Urothelium cell line (cell line): ENCODE results near the gene RAB33B.
"Not testable (repeated sequence)": the region's sequence is repeated elsewhere in the genome, so short reads cannot be mapped to it uniquely, and the experiment has no call there.

Experiments used
- DNase-seq: peaks from one replicate; pipeline ENCODE4 v3.0.0; 2011; ENCODE audit warnings: low spot score, mixed read lengths
- FAIRE-seq: peaks from 2 replicates; lab custom pipeline; 2011; peaks lifted over from hg19 to GRCh38; lab: Jason Lieb, UNC

The RAB33B gene

GRCh38 chr4:139461022-139461628, 7.2 kb downstream of the RAB33B start:
- FAIRE-seq (no peak), DNase-seq (no peak)

DNA sequence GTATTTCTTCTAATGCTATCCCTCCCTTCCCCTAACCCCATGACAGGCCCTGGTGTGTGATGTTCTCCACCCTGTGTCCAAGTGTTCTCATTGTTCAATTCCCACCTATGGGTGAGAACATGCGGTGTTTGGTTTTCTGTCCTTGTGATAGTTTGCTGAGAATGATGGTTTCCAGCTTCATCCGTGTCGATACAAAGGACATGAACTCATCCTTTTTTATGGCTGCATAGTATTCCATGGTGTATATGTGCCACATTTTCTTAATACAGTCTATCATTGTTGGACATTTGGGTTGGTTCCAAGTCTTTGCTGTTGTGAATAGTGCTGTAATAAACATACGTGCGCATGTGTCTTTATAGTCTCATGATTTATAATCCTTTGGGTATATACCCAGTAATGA, 10.6 kb downstream of the RAB33B start:
- DNase-seq, FAIRE-seq: not testable (repeated sequence)

- FAIRE-seq: no peak
- DNase-seq: no peak
These were observed 12.0 kb downstream of the RAB33B start for GRCh38 chr4:139465922-139466321.

DNA sequence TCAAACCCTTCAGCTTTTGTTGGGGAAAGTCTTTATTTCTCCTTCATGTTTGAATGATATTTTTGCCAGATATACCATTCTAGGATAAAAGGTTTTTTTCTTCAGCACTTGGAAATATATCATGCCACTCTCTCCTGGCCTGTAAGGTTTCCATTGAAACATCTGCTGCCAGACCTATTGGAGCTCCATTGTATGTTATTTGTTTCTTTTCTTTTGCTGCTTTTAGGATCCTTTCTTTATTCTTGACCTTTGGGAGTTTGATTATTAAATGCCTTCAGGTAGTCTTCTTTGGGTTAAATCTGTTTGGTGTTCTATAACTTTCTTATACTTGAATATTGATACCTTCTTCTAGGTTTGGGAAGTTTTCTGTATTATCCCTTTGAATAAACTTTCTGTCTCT, 14.8 kb downstream of the RAB33B start:
- FAIRE-seq: not testable (repeated sequence)

DNA sequence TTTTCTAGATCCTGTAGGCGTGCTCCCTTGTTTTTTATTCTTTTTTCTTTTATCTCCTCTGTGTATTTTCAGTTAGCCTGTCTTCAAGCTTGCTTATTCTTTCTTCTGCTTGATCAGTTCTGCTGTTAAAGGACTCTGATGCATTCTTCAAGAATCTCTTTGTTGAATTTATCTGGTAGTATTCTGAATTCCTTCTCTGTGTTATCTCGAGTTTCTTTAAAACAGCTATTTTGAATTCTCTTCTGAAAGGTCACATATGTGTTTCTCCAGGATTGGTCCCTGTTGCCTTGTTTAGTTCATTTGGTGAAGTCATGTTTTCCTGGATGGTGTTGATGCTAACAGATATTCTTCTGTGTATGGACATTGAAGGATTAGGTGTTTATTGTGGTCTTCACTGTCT, 15.3 kb downstream of the RAB33B start:
- no peak for DNase-seq
- FAIRE-seq: no peak

More for the DNA sequence above, 14.8 kb downstream of the RAB33B start:
- not testable (repeated sequence) for DNase-seq

DNA sequence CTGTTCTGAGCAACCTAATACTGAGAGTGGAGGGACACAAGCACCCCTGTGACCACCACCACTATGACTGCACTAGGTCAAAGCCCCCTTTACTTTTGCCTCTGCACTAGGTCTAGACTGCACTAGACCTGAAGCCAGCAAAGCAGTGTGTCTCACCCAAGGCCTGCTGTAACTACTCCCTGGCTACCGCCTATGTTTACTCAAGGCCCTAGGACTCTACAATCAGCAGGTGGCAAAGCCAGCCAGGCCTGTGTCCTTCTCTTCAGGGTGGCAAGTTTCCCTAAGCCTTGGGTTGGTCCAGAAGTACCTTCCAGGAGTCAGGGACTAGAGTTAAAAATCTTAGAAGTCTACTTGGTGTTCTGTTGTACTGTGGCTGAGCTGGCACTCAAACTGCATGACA, 15.9 kb downstream of the RAB33B start:
- FAIRE-seq (no peak), DNase-seq (no peak)

GRCh38 chr4:139470295-139470694, 16.4 kb downstream of the RAB33B start:
- FAIRE-seq (no peak), DNase-seq (no peak)

GRCh38 chr4:139470997-139471665, 17.2 kb downstream of the RAB33B start:
- no peak for FAIRE-seq
- no peak for DNase-seq

- FAIRE-seq (no peak), DNase-seq (no peak)
These were observed 18.9 kb downstream of the RAB33B start for GRCh38 chr4:139472852-139473251.

- FAIRE-seq (no peak), DNase-seq (no peak)
These were observed 22.4 kb downstream of the RAB33B start for GRCh38 chr4:139476363-139476762.

DNA sequence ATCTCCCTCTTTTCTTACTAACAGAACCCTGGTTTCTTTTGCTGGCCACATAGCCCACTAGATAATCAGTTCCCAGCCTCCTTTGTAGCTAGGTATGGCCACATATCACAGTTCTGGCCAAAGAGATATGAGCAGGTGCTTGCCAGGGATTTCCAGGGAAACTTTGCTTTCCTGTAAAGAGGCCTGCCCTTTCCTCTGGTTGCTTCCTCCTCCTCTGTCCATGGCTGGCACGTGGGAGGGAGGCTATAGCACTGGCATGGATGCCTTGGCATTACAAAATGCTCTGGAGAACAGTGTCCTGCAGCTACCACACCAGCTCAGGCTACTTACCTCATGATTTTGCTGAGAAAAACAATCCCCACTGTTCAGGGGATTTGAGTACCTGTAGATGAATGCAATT, 27.5 kb downstream of the RAB33B start:
- FAIRE-seq (no peak), DNase-seq (no peak)

GRCh38 chr4:139483000-139483399, 29.1 kb downstream of the RAB33B start:
- DNase-seq (no peak), FAIRE-seq (no peak)

DNA sequence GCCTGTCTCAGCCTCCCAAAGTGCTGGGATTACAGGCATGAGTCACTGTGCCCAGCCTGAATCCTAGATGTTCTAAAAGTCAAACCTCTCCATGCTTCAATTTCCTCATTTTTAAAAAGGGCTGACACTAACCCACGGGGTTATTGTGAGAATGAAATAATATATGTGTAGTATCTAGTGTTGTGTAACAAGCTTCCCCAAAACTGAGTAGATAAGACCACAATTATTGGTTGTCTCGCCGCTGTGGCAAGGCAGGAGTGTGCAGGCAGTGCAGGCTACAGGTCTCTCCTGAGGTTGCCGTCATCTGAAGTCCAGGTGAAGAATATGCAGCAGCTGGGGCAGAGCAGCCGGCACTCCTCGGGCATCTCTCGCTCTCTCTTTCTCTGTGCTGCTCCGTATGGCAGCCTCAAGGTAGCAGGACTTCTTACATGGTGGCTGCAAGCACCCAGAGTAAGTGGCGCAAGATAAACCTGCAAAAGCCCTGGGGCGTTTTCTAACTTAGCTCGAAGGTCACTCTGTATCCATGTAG, 30.9 kb downstream of the RAB33B start:
- DNase-seq (no peak), FAIRE-seq (no peak)

DNA sequence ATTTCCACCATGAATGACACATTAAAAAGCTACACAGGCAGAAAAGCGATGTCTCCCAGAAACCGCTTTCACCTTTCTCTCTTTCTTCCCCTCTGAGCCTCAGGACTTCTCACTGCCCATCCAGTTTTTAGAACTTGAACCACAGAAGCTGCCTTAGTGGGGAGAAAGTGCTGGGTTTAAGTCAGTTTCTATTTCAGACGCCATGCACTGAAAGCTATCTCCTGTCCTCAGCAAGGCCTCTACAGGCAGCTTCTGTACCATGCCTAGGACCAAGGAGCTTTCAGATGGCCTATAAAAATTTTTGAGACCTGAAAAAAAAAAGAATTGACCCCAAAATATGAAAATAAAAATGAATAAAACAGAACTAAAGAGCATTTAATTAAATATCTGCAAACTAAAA, 34.5 kb downstream of the RAB33B start:
- DNase-seq: no peak
- FAIRE-seq: no peak

DNA sequence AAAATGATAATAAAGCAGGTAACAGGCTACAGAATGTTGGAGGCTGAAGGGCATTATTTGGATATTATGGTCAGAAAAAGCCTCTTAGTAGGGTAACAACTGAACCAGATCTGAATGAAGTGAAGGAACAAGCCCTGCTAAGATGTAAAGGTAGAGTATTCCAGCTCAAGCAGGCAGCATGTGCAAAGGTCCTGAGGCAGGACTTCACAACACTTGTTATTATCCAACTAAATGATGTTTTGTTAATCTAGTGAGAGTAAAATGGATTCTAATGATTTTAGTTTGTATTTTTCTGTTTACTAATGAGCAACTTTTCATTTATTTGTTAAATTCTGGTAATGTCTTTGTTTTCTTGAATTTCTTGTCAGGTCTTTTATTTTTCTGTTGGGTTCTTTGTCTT, 35.7 kb downstream of the RAB33B start:
- DNase-seq (no peak), FAIRE-seq (no peak)

GRCh38 chr4:139492429-139492828, 38.5 kb downstream of the RAB33B start:
- no peak for DNase-seq
- no peak for FAIRE-seq

GRCh38 chr4:139493176-139493575, 39.3 kb downstream of the RAB33B start:
- FAIRE-seq (no peak), DNase-seq (no peak)

GRCh38 chr4:139499186-139499585, 45.3 kb downstream of the RAB33B start:
- DNase-seq: no peak
- FAIRE-seq: no peak

DNA sequence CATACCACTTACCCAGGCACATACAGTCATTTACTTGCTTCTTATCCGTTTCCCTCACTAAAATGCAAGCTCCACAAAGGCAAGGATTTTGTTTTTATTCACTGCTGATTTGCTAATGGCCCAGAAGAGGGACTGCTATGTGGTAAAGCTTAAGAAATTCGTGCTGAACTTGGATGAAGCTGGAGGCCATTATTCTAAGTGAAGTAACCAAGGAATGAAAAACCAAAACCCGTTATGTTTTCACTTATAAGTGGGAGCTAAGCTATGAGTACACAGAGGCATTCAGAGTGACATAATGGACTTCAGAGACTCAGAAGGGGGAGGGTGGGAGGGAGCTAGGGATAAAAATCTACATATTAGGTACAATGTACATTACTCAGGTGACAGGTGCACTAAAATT, 47.2 kb downstream of the RAB33B start:
- no peak for DNase-seq
- no peak for FAIRE-seq

- FAIRE-seq: no peak
- DNase-seq: no peak
These were observed 47.6 kb downstream of the RAB33B start for GRCh38 chr4:139501527-139501926.

- DNase-seq: no peak
- no peak for FAIRE-seq
These were observed 48.3 kb downstream of the RAB33B start for GRCh38 chr4:139501927-139502899.
